ENCODE results near the gene ACTA2.

DNA sequence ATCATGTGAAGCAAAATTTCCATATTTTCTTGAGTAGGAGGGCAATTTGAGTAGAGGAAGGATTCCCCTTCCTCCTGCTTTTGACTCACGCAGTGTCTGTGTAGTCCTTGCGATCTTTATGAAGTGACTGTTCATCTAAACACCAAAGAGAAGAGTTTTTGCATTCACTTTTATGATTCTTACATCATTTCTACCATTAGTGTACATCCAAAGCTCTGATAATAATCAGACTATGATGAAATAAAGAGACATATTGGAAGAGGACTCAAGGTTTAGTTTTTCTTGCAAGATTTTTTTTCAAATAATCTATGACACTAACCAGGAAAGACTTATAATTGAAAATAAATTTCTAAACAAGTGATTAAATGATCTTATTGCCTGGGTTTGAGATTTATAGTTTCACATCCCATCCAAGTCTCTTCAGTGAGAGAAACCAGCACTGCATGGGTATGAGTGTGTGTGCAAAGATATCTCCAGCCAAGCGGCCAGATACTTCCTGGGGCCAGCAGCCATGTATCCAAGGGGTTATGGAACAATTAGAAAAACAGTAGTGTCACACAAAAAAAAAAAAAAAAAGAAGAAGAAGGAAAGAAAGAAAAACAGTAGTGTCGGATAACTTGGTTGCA lies 2.0 kb upstream of the ACTA2 start:
- TF ChIP-seq POLR2A (IDR thresholded peaks at IDR 0.05): no peak
- TF ChIP-seq, protein P1, sequence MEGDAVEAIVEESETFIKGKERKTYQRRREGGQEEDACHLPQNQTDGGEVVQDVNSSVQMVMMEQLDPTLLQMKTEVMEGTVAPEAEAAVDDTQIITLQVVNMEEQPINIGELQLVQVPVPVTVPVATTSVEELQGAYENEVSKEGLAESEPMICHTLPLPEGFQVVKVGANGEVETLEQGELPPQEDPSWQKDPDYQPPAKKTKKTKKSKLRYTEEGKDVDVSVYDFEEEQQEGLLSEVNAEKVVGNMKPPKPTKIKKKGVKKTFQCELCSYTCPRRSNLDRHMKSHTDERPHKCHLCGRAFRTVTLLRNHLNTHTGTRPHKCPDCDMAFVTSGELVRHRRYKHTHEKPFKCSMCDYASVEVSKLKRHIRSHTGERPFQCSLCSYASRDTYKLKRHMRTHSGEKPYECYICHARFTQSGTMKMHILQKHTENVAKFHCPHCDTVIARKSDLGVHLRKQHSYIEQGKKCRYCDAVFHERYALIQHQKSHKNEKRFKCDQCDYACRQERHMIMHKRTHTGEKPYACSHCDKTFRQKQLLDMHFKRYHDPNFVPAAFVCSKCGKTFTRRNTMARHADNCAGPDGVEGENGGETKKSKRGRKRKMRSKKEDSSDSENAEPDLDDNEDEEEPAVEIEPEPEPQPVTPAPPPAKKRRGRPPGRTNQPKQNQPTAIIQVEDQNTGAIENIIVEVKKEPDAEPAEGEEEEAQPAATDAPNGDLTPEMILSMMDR (IDR thresholded peaks at IDR 0.05): no peak

Data from tibial nerve (tissue), 3 donors.